HCEC 1CT (cell line): ENCODE data around the gene S1PR4.

Source experiments
- DNase-seq: peaks from one replicate; pipeline ENCODE4 v3.0.0-alpha.2; 2017

Gene S1PR4

GRCh38 chr19:3225677-3226093 lies 47.1 kb downstream of the S1PR4 start:
- DNase-seq, result no peak

- DNase-seq, result no peak
These were observed 48.6 kb downstream of the S1PR4 start for GRCh38 chr19:3227054-3227626.

- DNase-seq, result no peak
These were observed 50.8 kb downstream of the S1PR4 start for GRCh38 chr19:3229346-3229743.
